Loucy (cell line): ENCODE results near the gene PLSCR4.

Experiments
- H2AFZ ChIP-seq: fragments of 200-600 bp; sonication (generic); 2 replicates; pipeline ENCODE4 v1.6.0; 2016; ENCODE audit warnings: antibody characterized with exemption, mild to moderate bottlenecking, low read length, moderate library complexity
- H3F3A ChIP-seq: fragments of 200-600 bp; 2 replicates; pipeline ENCODE4 v1.6.0; 2016; ENCODE audit warnings: antibody characterized with exemption, low read depth, mild to moderate bottlenecking
- H3K27me3 ChIP-seq: fragments of 200-600 bp; sonication (generic); 2 replicates; pipeline ENCODE4 v1.6.1; 2014; ENCODE audit warnings: low read length, mild to moderate bottlenecking; ENCODE audit not compliant: insufficient read depth, poor library complexity, severe bottlenecking
- H3K36me3 ChIP-seq: fragments of 200-600 bp; sonication (generic); 2 replicates; pipeline ENCODE4 v1.6.1; 2016; ENCODE audit warnings: low read length; ENCODE audit not compliant: insufficient read depth
- H3K4me1 ChIP-seq: fragments of 200-600 bp; sonication (generic); 2 replicates; pipeline ENCODE4 v1.5.1; 2014; ENCODE audit warnings: low read length, mild to moderate bottlenecking; ENCODE audit not compliant: insufficient read depth, poor library complexity, severe bottlenecking
- H3K4me2 ChIP-seq: fragments of 200-600 bp; sonication (generic); 2 replicates; pipeline ENCODE4 v1.6.0; 2014; ENCODE audit warnings: antibody characterized with exemption, low read length, low read depth, mild to moderate bottlenecking; ENCODE audit not compliant: poor library complexity, severe bottlenecking
- H3K4me3 ChIP-seq: fragments of 200-600 bp; sonication (generic); 2 replicates; pipeline ENCODE4 v1.5.1; 2014; ENCODE audit warnings: low read length, mild to moderate bottlenecking, mixed read lengths; ENCODE audit not compliant: poor library complexity, severe bottlenecking
- H3K79me2 ChIP-seq: fragments of 200-600 bp; sonication (generic); 2 replicates; pipeline ENCODE4 v1.6.1; 2014; ENCODE audit warnings: low read length; ENCODE audit not compliant: insufficient read depth
- H3K9ac ChIP-seq: fragments of 200-600 bp; sonication (generic); 2 replicates; pipeline ENCODE4 v1.6.0; 2014; ENCODE audit warnings: mild to moderate bottlenecking, low read depth, low read length, moderate library complexity; ENCODE audit not compliant: poor library complexity, severe bottlenecking
- H3K9me2 ChIP-seq: fragments of 200-600 bp; sonication (generic); replicated peaks from 2 replicates; pipeline ENCODE4 v1.6.1; 2016; ENCODE audit warnings: low read depth, low read length, mixed read lengths
- H3K9me3 ChIP-seq: fragments of 200-600 bp; sonication (generic); 2 replicates; pipeline ENCODE4 v1.6.1; 2014; ENCODE audit warnings: mild to moderate bottlenecking, antibody characterized with exemption, low read length, low read depth; ENCODE audit not compliant: insufficient read depth
- H4K20me1 ChIP-seq: fragments of 200-600 bp; sonication (generic); 2 replicates; pipeline ENCODE4 v1.6.0; 2014; ENCODE audit warnings: antibody characterized with exemption, low read length, mild to moderate bottlenecking; ENCODE audit not compliant: insufficient read depth, poor library complexity, severe bottlenecking
- CTCF ChIP-seq: fragments of 200-600 bp; sonication (generic); conservative IDR thresholded peaks from 2 replicates; pipeline ENCODE4 v1.5.1; 2014; ENCODE audit warnings: mild to moderate bottlenecking, antibody characterized with exemption, low read length
- EZH2phosphoT487 ChIP-seq: fragments of 200-600 bp; IDR thresholded peaks from 2 replicates; pipeline ENCODE4 v1.6.1; 2018; ENCODE audit warnings: antibody characterized with exemption, mild to moderate bottlenecking, moderate library complexity, borderline replicate concordance

The PLSCR4 gene

GRCh38 chr3:146277953-146278631 is 27.2 kb upstream of the PLSCR4 start:
- Histone ChIP-seq H3K9ac (no peak overlapping the region), H3K4me1 (no peaks in the 10 kb centered on the region), H3K36me3 (no peaks in the 10 kb centered on the region), H2AFZ (no peak overlapping the region), H3K27me3 (no peaks in the 10 kb centered on the region), H3F3A (no peaks in the 10 kb centered on the region), H3K4me3 (no peak overlapping the region), H3K9me2 (no peaks in the 10 kb centered on the region), H3K79me2 (no peaks in the 10 kb centered on the region), H3K9me3 (no peaks in the 10 kb centered on the region), H3K4me2 (no peak overlapping the region), H4K20me1 (no peaks in the 10 kb centered on the region)
- TF ChIP-seq CTCF (no peak), EZH2phosphoT487 (no peak)

- no peaks in the 10 kb centered on the region for H3K9me3 ChIP-seq
- H3K9ac ChIP-seq: no peak overlapping the region
- no peaks in the 10 kb centered on the region for H3K27me3 ChIP-seq
- no peaks in the 10 kb centered on the region for H3F3A ChIP-seq
- no peak overlapping the region for H2AFZ ChIP-seq
- H3K79me2 ChIP-seq: no peaks in the 10 kb centered on the region
- no peaks in the 10 kb centered on the region for H3K9me2 ChIP-seq
- H3K4me1 ChIP-seq: no peaks in the 10 kb centered on the region
- TF ChIP-seq CTCF (no peak), EZH2phosphoT487 (no peak)
- H3K36me3 ChIP-seq: no peaks in the 10 kb centered on the region
- no peak overlapping the region for H3K4me3 ChIP-seq
- H3K4me2 ChIP-seq: no peak overlapping the region
- no peaks in the 10 kb centered on the region for H4K20me1 ChIP-seq
Observed at GRCh38 chr3:146275476-146275875, 24.6 kb upstream of the PLSCR4 start.

GRCh38 chr3:146274833-146275232 is 23.9 kb upstream of the PLSCR4 start:
- H3K9me3 ChIP-seq: no peaks in the 10 kb centered on the region
- no peak overlapping the region for H3K4me3 ChIP-seq
- H3K79me2 ChIP-seq: no peaks in the 10 kb centered on the region
- H2AFZ ChIP-seq: no peak overlapping the region
- no peak overlapping the region for H3K4me2 ChIP-seq
- H3K9me2 ChIP-seq: no peaks in the 10 kb centered on the region
- H3K9ac ChIP-seq: no peak overlapping the region
- TF ChIP-seq EZH2phosphoT487: no peak
- H3K4me1 ChIP-seq: no peaks in the 10 kb centered on the region
- H3K27me3 ChIP-seq: no peaks in the 10 kb centered on the region
- no peaks in the 10 kb centered on the region for H3K36me3 ChIP-seq
- H3F3A ChIP-seq: no peaks in the 10 kb centered on the region
- no peaks in the 10 kb centered on the region for H4K20me1 ChIP-seq
